Frontal cortex (tissue), 4 donors: ENCODE measurements around the gene IQCE. TPM values are rescaled to one million over a fixed set of nuclear protein-coding genes. Genes with fewer than 3 reads are reported as not detected.

ENCODE experiments used
- DNase-seq, 2 donors: peaks; one replicate each; pipeline ENCODE4 v3.0.0; 2012; ENCODE audit warnings: low spot score in 2 of 2
- FAIRE-seq: peaks from 2 replicates; lab custom pipeline; 2012; peaks lifted over from hg19 to GRCh38; lab: Jason Lieb, UNC
- total RNA-seq: library from RNA; depleted of rRNA; stranded (reverse); fragments of >200 nt; gene quantifications from one replicate; pipeline ENCODE4 v1.2.3, GENCODE V29; 2014
- donor health status: control.
- donor health status: control.
- donor health status: control.

IQCE gene
- total RNA-seq, 1 donor from 2014 or later: 17.9 TPM

GRCh38 chr7:2624293-2624886, 65.6 kb downstream of the IQCE start:
- FAIRE-seq: no peak

GRCh38 chr7:2626498-2627117, 67.8 kb downstream of the IQCE start:
- DNase-seq (no peak), FAIRE-seq (no peak)

More at GRCh38 chr7:2624293-2624886, 65.6 kb downstream of the IQCE start:
- no peak for DNase-seq

DNA sequence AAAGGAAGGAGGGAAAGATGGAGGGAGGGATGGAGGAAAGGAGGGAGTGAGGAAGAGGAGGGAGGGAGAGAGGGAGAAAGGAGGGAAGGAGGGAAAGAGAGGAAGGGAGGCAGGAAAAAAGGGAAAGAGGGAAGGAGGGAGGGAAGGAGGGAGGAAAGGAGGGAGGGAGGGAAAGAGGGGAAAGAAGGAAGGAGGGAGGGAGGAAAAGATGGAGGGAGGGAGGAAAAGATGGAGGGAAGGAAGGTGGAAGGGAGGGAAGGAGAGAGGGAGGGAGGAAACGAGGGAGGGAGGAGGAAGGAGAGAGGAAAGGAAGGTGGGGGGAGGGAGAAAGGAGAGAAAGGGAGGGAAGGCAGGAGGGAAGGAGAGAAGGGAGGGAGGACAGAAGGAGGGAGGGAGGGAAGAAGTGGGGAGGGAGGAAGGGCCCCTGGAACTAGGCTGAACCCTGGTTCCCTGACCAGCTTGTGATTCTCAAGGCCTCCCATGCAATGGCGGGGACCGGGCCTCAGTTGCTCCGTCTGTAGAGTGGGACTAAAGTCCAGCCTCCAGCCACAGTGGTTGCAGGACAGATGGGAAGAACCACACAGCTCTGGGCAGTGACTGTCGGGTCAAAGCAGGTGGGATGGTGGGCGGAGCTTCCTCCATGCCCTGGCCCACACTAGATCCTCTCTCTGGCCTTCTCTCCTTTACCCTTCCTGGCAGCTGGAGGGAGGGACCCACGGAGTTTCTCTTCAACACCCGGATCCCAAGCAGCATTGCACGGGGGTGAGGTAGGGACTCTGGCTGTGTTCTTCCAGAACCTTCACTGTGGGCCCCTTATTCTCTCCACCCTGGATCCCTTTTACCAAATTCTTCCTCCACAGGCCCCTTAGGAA, 68.7 kb downstream of the IQCE start:
- DNase-seq (no peak), FAIRE-seq (no peak)

GRCh38 chr7:2628130-2628482, 69.3 kb downstream of the IQCE start:
- DNase-seq (no peak), FAIRE-seq (no peak)

- DNase-seq (no peak), FAIRE-seq (no peak)
These were observed 70.1 kb downstream of the IQCE start for GRCh38 chr7:2628891-2629290.

- DNase-seq: no peak
- FAIRE-seq: no peak
These were observed 71.2 kb downstream of the IQCE start for GRCh38 chr7:2629746-2630681.

- FAIRE-seq (no peak), DNase-seq (no peak)
These were observed 73.4 kb downstream of the IQCE start, which contains the start of gene TTYH3 for GRCh38 chr7:2631946-2632732. Gene TTYH3 (plus strand): TSS chr7:2631986. CDS start chr7:2632156, 170 bp downstream.

DNA sequence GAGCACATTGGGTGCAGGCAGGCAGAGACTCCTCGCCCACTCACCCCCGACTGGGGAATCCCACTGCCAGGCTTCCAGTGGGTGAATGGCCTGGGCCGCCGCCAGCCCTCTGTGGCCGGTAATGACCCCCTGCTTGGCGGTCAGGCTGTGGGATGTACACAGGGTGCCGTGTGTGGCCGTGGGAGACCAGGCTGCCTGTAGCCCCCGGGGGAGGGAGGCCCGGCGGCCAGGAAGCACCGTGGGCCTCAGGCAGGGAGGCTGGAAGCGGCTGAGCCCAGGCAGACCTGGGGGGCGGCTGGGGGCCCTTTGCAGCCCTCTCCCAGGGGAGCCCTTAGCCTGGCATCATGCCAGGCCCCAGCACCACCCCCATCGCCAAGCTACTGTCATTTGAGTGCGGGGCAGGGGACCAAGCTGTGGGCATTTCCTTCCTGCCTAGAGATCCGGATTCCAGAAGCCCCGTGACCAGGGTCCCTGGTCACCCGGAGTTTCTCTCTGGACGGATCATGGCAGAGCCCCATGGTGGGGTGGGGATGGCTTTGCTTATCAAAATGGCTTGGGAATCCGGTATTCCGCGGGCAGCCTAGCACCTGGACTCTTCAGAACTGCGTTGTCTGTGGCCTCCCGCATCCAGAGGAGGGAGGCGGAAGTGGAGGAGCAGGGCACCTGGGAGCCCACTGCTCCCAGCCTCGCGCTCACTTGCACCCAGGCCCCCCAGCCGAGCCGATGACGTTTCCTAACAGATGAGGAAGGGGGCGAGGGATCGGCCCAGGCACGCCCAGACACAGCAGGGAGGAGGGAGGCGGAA, 74.2 kb downstream of the IQCE start:
- FAIRE-seq (no peak), DNase-seq (peak in 1 of 2 donors; percentile 47)

- FAIRE-seq: no peak
These were observed 74.9 kb downstream of the IQCE start for GRCh38 chr7:2633538-2634266.

DNA sequence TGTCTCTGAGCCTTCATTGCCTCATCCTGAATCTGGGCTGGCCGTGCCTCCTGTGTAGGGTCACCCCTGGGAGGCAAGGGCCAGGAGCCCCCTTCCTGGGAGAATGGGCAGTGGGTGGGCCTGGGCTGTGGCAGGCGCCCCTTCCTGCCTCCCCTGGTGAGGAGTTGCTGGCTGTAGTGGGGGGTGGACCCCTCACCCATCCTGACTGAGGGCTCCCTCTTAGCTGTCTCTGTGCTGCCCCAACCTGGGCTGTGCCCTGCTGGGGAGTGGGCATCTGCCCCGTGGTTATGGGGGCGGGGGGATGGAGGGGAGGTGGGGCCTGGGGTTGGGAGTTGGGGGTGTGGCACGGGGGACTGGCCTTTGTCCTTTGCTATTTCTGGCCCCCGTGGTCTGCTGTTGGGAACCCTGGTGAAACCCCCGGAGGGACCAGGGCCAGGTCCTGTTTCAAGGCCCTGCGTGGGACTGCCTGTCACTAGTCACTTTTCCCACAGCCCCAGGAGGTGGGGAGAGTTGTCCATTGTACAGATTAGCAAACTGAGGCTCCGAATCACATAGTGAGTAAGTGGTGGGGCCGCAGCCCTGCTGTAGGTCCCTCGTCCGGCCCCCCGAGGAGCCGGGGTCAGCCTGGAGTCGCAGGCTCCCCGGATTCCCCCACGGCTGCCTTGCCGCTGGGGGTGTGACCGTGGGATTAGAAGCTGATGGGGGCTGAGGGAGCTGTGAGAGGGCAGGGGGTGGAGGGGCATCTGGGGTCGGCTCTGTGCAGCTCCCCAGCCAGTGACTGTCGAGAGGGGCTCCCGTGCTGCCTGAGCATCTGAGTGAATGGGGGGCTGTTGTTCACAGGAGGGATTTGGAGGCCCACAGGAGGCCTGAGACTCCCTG, 75.7 kb downstream of the IQCE start:
- FAIRE-seq (no peak), DNase-seq (no peak)

More at GRCh38 chr7:2633538-2634266, 74.9 kb downstream of the IQCE start:
- peak in 1 of 2 donors; percentile 66 for DNase-seq

DNA sequence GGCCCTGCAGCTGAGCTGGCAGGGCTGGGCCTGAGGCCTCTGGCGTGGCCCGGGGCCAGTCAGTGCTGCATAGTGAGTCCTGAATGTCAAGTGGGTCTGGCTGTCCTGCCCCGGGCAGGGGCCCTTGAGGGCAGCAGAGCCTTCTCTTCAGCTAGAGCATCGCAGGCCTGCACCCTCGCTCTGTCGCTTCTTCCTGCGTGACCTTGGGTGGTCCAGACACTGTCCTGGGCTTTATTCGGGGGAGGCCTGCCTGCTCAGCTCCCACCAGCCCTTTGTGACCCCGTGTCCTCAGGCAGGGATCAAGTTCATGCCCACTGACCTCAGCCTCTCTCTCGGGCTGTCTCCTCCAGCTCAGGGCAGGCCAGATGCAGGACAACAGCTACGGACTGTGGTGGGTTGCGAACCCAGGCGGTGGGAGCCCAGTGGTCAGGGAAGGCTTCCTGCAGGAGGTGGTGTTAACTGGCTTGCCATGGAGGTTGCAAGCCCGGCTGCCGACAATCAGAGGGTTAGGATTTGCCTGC, 76.4 kb downstream of the IQCE start:
- DNase-seq (no peak), FAIRE-seq (no peak)

DNA sequence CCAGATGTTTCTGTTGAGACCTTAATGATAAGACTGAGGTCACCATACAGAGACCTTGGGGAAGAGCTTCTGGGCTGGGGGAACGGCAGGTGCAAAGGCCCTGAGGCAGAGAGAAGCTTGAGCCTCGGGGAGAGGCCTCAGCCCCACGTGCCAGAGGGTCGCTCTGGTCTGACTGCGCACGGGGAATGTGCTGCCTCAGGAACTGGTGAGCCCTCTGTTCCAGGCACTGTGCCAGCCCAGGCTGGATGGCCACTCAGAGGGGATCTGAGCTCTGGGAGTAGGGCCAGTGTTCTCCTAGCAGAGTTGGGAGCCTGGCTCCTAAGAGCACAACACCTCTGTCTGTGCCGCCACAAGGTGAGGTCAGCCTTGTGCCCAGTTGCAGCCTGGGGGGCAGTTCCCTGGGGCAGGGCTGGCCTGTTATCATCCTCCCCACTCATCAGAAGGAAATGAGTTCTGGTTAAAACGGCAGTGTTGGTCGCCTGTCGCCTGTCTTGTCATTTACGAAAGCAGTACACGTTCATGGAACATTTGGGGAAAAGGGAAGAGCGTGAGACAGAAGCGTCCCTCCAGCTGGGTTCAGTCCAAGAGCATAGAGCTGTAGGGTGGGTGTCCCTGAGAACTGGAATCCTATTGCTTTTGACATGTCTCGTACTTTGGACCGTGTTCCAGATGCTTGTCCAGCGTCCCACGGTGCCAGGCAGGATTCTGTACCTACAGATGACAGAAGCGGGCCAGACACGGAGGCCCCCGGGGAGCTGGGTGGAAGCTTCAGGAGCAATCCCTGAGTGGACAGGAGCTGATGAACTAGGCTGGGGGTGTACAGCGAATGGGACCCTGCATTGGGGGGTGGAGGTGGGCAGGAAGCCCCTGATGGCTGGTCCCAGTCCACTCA, 77.3 kb downstream of the IQCE start:
- DNase-seq (no peak), FAIRE-seq (no peak)

GRCh38 chr7:2637066-2637471, 78.3 kb downstream of the IQCE start:
- DNase-seq (no peak), FAIRE-seq (no peak)

DNA sequence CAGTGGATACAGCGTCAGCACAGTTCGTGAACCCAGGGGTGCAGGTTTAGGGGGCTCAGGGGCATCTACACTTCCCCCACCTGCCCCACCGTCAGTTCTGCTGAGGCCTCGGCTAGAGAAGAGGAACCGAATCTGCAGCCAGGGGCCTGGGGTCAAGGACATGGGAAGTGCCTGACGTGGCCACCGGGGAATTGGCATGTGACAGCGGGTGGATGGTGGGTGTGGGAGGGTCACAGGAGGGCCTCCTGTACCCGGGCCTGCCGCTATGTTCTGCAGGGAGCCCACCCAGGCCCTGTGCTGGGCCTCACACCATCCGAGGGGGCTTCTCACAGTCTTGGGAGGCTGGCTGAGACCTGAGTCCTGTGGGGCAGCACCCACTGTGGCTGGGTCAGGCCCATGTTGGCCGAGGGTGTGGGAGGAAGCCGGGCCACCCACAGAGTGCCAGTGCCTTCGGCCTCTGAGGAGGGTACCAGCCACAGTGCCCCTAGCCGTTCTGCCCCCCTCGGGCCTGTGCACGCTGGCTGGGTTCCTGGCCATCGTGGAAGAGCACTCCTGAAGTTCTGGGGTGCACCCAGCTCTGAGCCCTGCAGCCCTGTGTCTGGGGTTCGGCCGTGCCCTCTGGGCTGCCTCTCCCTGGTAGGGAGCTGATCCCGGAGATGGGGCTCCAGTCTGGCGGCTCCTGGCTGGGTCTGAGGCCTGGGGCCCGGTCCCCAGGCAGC, 78.9 kb downstream of the IQCE start:
- FAIRE-seq (no peak), DNase-seq (no peak)
